Chondrocyte (in vitro differentiated cells): Measurements from ENCODE around the gene OR5B17. TPM values are rescaled to one million over a fixed set of nuclear protein-coding genes. Genes with fewer than 3 reads are reported as not detected.

ENCODE experiments used
- DNase-seq: peaks from one replicate; pipeline ENCODE4 v3.0.0; 2021; ENCODE audit warnings: mixed read lengths, low spot score
- H3K27ac Mint-ChIP-seq: one replicate; pipeline ENCODE4 v1.8.0; 2021; ENCODE audit warnings: mild to moderate bottlenecking, moderate library complexity, mixed read lengths; ENCODE audit not compliant: unreplicated experiment
- H3K27me3 Mint-ChIP-seq: 2 replicates; pipeline ENCODE4 v1.8.0; 2021; ENCODE audit warnings: low read depth, mixed read lengths
- H3K36me3 Mint-ChIP-seq: 2 replicates; pipeline ENCODE4 v1.8.0; 2021; ENCODE audit warnings: low read depth, mixed read lengths
- H3K4me1 Mint-ChIP-seq: 2 replicates; pipeline ENCODE4 v1.8.0; 2021; ENCODE audit warnings: low read depth, mild to moderate bottlenecking, mixed read lengths
- H3K4me3 Mint-ChIP-seq: one replicate; pipeline ENCODE4 v1.8.0; 2021; ENCODE audit warnings: mild to moderate bottlenecking, moderate library complexity, mixed read lengths; ENCODE audit not compliant: unreplicated experiment
- H3K9me3 Mint-ChIP-seq: 2 replicates; pipeline ENCODE4 v1.8.0; 2021; ENCODE audit warnings: low read depth, mixed read lengths
- CTCF ChIP-seq: fragments of 200-600 bp; sonication (generic); IDR thresholded peaks from 2 replicates; pipeline ENCODE4 v1.5.0; 2021; ENCODE audit warnings: antibody characterized with exemption, mild to moderate bottlenecking, moderate library complexity
- total RNA-seq: library from RNA; stranded (reverse); gene quantifications from 3 replicates; pipeline ENCODE4 v1.2.1, GENCODE V29; 2021

Gene OR5B17
- total RNA-seq, 1 donor from 2014 or later = not detected

- Mint-ChIP-seq H3K4me3 (no peak overlapping the region), H3K9me3 (peaks cover 21% of the 10 kb centered on the region), H3K4me1 (peaks cover 39% of the 10 kb centered on the region), H3K27me3 (no peaks in the 10 kb centered on the region), H3K27ac (no peak overlapping the region), H3K36me3 (peaks cover 3% of the 10 kb centered on the region)
- no peak for DNase-seq
- TF ChIP-seq CTCF = no peak
Observed at GRCh38 chr11:58391879-58392278, 33.0 kb upstream of the OR5B17 start.

GRCh38 chr11:58390551-58391063 lies 31.7 kb upstream of the OR5B17 start:
- TF ChIP-seq CTCF = no peak
- Mint-ChIP-seq H3K36me3 (peaks cover 3% of the 10 kb centered on the region), H3K9me3 (peaks cover 13% of the 10 kb centered on the region), H3K27me3 (no peaks in the 10 kb centered on the region), H3K4me1 (peaks cover 35% of the 10 kb centered on the region), H3K4me3 (no peak overlapping the region), H3K27ac (no peak overlapping the region)
- DNase-seq = peak; percentile 85

GRCh38 chr11:58354727-58355126 lies 4.1 kb downstream of the OR5B17 start:
- H3K4me1 Mint-ChIP-seq = peaks cover 5% of the 10 kb centered on the region
- no peak for DNase-seq
- H3K27me3 Mint-ChIP-seq = peaks cover 18% of the 10 kb centered on the region
- no peaks in the 10 kb centered on the region for H3K9me3 Mint-ChIP-seq
- H3K36me3 Mint-ChIP-seq = peaks cover 2% of the 10 kb centered on the region
- H3K27ac Mint-ChIP-seq = no peak overlapping the region
- TF ChIP-seq CTCF = no peak
- H3K4me3 Mint-ChIP-seq = no peak overlapping the region

GRCh38 chr11:58345204-58345603 lies 13.7 kb downstream of the OR5B17 start:
- Mint-ChIP-seq H3K9me3 (peaks cover 15% of the 10 kb centered on the region), H3K4me3 (no peak overlapping the region), H3K27ac (no peak overlapping the region), H3K4me1 (no peaks in the 10 kb centered on the region), H3K27me3 (peaks cover 8% of the 10 kb centered on the region), H3K36me3 (no peaks in the 10 kb centered on the region)
- no peak for TF ChIP-seq CTCF
- DNase-seq = no peak

- no peak for DNase-seq
- H3K9me3 Mint-ChIP-seq = peaks cover 27% of the 10 kb centered on the region
- H3K27ac Mint-ChIP-seq = peak overlapping the region; percentile 49
- H3K4me3 Mint-ChIP-seq = no peak overlapping the region
- no peaks in the 10 kb centered on the region for H3K27me3 Mint-ChIP-seq
- peaks cover 5% of the 10 kb centered on the region for H3K36me3 Mint-ChIP-seq
- TF ChIP-seq CTCF = no peak
- H3K4me1 Mint-ChIP-seq = peaks cover 21% of the 10 kb centered on the region
Observed at GRCh38 chr11:58334708-58335107, 24.2 kb downstream of the OR5B17 start.
